GM12872 (cell line): ENCODE data around the gene PKNOX2.

Experiments
- CTCF ChIP-seq: IDR thresholded peaks from 3 replicates; pipeline ENCODE4 v1.5.1; 2011; ENCODE audit warnings: low read depth, mild to moderate bottlenecking, low read length, moderate library complexity; ENCODE audit not compliant: insufficient read depth

Gene PKNOX2

GRCh38 chr11:125247431-125247830, 82.9 kb downstream of the PKNOX2 start:
- TF ChIP-seq CTCF: no peak

GRCh38 chr11:125250318-125251213, 86.0 kb downstream of the PKNOX2 start:
- no peak for TF ChIP-seq CTCF

GRCh38 chr11:125251214-125251545, 86.6 kb downstream of the PKNOX2 start:
- TF ChIP-seq CTCF: no peak

GRCh38 chr11:125251956-125252355, 87.4 kb downstream of the PKNOX2 start:
- no peak for TF ChIP-seq CTCF

- TF ChIP-seq CTCF: no peak
Measured at GRCh38 chr11:125253289-125253688, 88.7 kb downstream of the PKNOX2 start.

- TF ChIP-seq CTCF: no peak
Measured at GRCh38 chr11:125253795-125254525, 89.4 kb downstream of the PKNOX2 start.

- TF ChIP-seq CTCF: no peak
Measured at GRCh38 chr11:125256541-125257189, 92.1 kb downstream of the PKNOX2 start.
